NK-92 (cell line): ENCODE data around the gene OR13A1.
"Not testable (repeated sequence)": the region's sequence is repeated elsewhere in the genome, so short reads cannot be mapped to it uniquely, and the experiment has no call there.

Source experiments
- DNase-seq: peaks from one replicate; lab custom pipeline; 2025; ENCODE audit not compliant: unreplicated experiment; lab: John Stamatoyannopoulos, UW

OR13A1 gene, protein sequence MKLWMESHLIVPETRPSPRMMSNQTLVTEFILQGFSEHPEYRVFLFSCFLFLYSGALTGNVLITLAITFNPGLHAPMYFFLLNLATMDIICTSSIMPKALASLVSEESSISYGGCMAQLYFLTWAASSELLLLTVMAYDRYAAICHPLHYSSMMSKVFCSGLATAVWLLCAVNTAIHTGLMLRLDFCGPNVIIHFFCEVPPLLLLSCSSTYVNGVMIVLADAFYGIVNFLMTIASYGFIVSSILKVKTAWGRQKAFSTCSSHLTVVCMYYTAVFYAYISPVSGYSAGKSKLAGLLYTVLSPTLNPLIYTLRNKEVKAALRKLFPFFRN

DNA sequence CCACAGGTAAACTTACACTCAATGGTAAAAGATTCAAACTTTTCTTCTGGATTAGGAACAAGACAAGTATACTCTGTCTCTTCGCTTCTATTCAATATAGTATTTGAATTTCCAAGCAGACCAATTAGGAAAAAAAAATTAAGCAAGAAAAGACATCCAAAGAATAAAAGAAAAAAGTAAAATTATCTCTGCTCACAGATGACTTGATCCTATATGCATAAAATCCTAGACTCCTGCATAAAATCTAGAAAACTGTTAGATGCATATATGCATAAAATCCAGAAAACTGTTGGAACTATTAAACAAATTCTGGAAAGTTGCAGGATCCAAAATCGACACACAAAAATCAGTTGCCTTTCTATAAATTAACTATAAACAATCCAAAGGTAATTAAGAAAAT is at the start of gene OR13A1:
TSS of gene OR13A1 (minus strand) at position 101 of the 400 bp plus-strand sequence. CDS start 11,186 bp downstream, outside the sequence.
- no peak for DNase-seq

DNA sequence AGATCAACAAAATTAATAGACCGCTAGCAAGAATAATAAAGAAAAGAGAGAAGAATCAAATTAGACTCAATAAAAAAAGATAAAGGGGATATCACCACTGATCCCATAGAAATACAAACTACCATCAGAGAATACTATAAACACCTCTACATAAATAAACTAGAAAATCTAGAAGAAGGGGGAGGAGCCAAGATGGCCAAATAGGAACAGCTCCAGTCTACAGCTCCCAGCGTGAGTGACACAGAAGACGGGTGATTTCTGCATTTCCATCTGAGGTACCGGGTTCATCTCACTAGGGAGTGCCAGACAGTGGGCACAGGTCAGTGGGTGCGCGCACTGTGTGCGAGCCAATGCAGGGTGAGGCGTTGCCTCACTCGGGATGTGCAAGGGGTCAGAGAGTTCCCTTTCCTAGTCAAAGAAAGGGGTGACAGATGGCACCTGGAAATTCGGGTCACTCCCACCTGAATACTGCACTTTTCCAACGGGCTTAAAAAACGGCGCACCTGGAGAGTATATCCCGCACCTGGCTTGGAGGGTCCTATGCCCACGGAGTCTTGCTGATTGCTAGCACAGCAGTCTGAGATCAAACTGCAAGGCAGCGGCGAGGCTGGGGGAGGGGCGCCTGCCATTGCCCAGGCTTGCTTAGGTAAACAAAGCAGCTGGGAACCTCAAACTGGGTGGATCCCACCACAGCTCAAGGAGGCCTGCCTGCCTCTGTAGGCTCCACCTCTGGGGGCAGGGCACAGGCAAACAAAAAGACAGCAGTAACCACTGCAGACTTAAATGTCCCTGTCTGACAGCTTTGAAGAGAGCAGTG is 46.8 kb upstream of the OR13A1 start:
- not testable (repeated sequence) for DNase-seq

DNA sequence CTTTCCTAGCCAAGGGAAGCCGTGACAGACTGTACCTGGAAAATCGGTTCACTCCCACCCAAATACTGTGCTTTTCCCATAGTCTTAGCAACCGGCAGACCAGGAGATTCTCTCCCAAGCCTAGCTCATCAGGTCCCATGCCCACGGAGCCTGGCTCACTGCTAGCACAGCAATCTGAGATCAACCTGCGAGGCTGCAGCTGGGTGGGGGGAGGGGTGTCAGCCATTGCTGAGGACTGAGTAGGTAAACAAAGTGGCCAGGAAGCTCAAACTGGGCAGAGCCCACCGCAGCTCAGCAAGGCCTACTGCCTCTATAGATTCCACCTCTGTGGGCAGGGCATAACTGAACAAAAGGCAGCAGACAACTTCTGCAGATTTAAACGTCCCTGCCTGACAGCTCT is 43.6 kb upstream of the OR13A1 start:
- DNase-seq: not testable (repeated sequence)

DNA sequence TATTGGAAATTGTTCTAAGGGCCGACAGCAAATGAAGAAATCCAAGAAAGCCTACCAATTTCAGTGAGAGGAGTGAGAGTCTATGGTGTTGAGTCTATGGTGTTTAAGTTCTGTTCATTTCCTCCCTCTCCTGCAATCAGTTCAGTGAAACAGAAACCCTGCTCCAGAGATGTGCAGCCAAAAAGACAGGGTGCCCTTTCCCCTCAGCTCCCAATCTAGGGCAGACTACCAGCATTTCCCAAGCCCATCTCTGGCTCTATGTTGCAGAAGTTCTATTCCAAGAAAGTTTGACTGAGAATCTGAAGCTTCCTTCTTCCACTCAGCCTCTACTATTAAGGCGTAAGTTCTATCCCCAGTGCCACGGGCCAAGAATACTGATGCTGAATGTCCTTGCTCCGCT is 40.1 kb upstream of the OR13A1 start:
- no peak for DNase-seq

- no peak for DNase-seq
Observed at GRCh38 chr10:45354261-45354660, 38.9 kb upstream of the OR13A1 start.

- DNase-seq: no peak
Observed at GRCh38 chr10:45353186-45353585, 37.8 kb upstream of the OR13A1 start.

DNA sequence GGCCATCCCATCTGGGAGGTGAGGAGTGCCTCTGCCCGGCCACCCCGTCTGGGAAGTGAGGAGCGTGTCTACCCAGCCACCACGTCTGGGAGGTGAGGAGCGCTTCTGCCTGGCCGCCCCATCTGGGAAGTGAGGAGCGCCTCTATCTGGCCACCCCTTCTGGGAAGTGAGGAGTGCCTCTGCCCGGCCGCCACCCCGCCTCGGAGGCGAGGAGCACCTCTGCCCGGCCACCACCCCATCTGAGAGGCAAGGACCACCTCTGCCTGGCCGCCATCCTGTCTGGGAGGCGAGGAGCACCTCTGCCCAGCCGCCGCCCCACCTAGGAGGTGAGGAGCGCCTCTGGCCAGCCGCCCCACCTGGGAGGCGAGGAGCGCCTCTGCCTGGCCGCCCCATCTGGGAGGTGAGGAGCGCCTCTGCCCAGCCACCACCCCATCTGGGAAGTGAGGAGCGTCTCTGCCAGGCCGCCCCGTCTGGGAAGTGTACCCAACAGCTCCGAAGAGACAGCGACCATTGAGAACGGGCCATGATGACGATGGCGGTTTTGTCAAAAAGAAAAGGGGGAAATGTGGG is 32.9 kb upstream of the OR13A1 start:
- not testable (repeated sequence) for DNase-seq

DNA sequence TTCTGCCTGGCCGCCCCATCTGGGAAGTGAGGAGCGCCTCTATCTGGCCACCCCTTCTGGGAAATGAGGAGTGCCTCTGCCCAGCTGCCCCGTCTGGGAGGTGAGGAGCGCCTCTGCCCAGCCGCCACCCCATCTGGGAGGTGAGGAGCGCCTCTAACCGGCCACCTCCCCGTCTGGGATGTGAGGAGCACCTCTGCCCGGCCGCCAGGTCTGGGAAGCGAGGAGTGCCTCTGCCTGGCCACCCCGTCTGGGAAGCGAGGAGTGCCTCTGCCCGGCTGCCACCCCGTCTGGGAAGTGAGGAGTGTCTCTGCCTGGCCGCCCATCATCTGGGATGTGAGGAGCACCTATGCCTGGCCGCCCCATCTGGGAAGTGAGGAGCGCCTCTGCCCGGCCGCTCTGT is 32.1 kb upstream of the OR13A1 start:
- not testable (repeated sequence) for DNase-seq

GRCh38 chr10:45346652-45347335 is 31.4 kb upstream of the OR13A1 start:
- DNase-seq: not testable (repeated sequence)

- DNase-seq: not testable (repeated sequence)
Observed at GRCh38 chr10:45340420-45340819, 25.0 kb upstream of the OR13A1 start.

DNA sequence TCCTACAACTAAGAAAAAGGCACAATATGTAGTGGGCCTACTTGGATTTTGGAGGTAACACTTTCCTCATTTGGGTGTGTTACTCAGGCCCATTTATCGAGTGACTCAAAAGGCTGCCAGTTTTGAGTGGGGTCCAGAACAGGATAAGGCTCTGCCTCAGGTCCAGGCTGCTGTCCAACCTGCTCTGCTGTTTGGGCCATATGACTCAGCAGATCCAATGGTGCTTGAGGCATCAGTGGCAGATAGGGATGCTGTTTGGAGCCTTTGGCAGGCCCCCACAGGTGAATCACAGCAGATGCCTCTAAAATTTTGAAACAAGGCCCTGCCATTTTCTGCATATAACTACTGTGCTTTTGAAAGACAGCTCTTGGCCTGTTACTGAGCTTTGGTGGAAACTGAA is 24.5 kb upstream of the OR13A1 start:
- no peak for DNase-seq

GRCh38 chr10:45331824-45332223 is 16.4 kb upstream of the OR13A1 start:
- DNase-seq: not testable (repeated sequence)

DNA sequence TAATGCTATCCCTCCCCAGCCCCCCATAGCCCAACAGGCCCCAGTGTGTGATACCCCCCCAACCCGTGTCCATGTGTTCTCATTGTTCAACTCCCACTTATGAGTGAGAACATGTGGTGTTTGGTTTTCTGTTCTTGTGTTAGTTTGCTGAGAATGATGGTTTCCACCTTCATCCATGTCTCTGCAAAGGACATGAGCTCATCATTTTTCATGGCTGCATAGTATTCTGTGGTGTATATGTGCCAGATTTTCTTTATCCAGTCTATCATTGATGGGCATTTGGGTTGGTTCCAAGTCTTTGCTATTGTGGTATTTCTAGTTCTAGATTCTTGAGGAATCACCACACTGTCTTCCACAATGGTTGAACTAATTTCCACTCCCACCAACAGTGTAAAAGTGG is 11.5 kb upstream of the OR13A1 start:
- not testable (repeated sequence) for DNase-seq

DNA sequence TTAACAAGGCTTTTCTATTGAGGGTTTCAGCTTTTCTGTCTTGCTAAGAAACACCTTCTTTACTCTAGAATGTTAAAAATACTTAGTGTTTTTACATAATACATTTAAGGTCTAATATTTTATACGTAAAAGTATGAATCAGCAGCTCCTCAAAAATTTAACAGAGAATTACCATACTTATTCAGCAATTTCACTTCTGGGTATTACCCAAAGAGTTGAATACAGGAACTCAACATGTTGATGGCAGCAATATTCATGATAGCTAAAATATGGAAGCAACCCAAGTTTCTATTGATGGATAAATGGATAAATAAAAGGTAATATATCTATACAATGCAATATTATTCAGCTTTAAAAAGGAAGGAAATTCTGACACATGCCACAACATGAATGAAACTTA is 9.7 kb upstream of the OR13A1 start:
- no peak for DNase-seq

- DNase-seq: no peak
Observed at GRCh38 chr10:45319702-45320101, 4.3 kb upstream of the OR13A1 start.

DNA sequence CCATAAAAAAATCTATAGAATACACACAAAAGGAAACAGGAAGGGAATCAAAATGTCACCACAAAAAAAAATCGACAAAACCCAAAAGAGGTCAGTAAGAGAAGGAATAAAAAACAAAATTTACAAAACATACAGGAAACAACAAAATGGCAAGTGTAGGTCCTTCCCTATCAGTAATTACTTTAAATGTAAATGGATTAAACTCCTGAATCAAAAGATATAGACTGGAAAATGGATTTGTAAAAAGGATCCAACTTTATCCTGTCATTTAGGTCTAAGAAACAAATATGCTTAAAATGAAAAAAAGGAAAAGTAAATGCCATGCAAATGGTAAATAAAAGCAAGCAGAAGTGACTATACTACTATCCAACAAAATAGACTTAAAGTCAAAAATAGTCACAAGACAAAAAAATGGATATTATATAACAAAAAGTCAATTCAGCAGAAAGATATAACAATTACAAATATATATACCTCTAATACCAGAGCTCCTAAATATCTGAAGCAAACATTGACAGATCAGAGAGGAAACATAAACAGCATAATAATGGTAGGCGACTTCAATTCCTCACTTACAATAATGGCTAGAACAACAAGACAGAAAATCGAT is 2.0 kb downstream of the OR13A1 start:
- DNase-seq: no peak

- DNase-seq: no peak
Observed at GRCh38 chr10:45308707-45309106, 6.7 kb downstream of the OR13A1 start.

- DNase-seq: no peak
Observed at GRCh38 chr10:45302573-45302972, 12.8 kb downstream of the OR13A1 start.

GRCh38 chr10:45298341-45298955 is 17.0 kb downstream of the OR13A1 start:
- DNase-seq: not testable (repeated sequence)

- no peak for DNase-seq
Observed at GRCh38 chr10:45294681-45295080, 20.7 kb downstream of the OR13A1 start.
